RKO (cell line): ENCODE data around the gene NME5.

Experiments used
- DNase-seq: peaks from one replicate; pipeline ENCODE4 v3.0.0-alpha.2; 2016; ENCODE audit warnings: low spot score

Gene NME5

DNA sequence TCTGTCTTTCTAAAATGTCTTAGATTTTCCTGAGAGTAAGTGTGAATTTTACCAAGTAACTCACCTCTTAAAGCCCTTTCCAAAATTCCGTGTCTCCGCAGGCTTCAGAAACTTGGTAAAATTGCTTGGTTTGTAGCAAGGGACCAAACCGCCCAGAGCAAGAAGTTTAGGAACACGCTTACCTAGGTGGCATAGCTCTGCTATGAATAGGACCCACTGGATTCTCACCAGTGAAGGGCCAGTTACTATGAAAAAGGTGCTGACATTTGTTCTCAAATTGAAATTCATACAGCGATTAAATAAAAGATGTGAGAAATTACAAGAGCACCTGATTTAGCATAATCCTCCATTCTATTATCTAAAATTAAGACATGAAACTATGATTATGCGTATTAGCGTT, 6.7 kb downstream of the NME5 start:
- DNase-seq = no peak

GRCh38 chr5:138129347-138129746, 9.9 kb downstream of the NME5 start:
- no peak for DNase-seq

- no peak for DNase-seq
Measured at GRCh38 chr5:138128334-138128733, 10.9 kb downstream of the NME5 start.

GRCh38 chr5:138115254-138115653, 24.0 kb downstream of the NME5 start:
- no peak for DNase-seq

GRCh38 chr5:138111937-138112336, 27.3 kb downstream of the NME5 start:
- no peak for DNase-seq

GRCh38 chr5:138111181-138111580, 28.0 kb downstream of the NME5 start:
- no peak for DNase-seq

GRCh38 chr5:138110266-138110963, 28.8 kb downstream of the NME5 start:
- DNase-seq = no peak

DNA sequence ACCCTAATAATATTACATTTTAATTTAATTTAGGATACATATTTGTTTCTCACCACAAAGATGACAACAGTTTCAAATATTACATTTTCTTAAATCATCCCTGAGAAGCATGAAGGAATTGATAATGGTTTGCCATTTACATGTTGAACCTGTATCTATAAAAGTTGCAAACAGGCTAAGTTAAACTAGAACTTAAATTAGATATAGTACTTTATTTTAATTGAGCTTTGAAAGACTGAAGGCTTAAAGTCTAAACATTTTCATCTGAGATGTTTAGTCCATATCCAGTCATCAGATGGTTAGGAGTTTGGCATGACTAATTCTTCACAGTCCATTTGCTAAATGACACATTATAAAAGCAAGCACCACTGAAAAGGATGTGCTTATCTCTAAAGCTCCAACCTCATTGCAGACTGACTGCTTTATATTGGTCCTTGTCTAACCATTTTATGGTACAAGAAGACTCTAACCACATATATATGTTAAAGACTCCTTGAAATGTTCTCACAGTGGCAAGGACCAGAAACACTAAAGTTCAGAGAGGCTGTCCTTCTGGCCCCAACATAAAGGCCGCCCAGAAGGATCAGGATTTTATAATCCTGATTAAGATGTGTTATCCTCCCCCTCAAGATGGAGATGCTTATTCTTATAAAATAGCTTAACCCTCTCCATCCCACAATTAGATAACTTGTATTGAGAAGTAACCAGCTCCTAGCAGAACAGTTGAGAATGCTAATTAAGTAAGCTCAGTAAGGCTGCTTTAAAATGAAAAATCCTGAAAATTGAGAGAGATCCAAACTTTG, 29.6 kb downstream of the NME5 start:
- DNase-seq = peak; percentile 42

DNA sequence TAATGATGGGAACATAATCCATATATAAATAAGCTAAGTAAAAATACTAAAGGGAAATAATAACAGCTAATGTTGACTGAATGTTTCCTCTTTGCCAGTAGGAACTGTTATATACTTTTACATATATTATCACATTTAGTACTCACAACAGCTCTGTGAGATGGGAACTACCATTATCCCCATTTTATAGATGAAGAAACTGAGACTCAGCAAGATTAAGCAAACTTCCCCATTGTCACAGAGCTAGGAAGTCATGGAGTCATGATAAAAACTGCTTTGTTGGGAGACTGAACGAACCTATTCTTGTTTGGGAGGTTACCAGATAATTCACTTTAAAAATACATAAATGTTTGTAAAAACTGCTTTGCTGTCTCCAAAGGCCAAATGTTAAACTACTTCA, 32.0 kb downstream of the NME5 start:
- DNase-seq = no peak

GRCh38 chr5:138105709-138106108, 33.5 kb downstream of the NME5 start:
- no peak for DNase-seq

- DNase-seq = no peak
Measured at GRCh38 chr5:138103319-138103637, 36.0 kb downstream of the NME5 start.

- no peak for DNase-seq
Measured at GRCh38 chr5:138102454-138103318, 36.5 kb downstream of the NME5 start.

GRCh38 chr5:138096997-138097828, 42.0 kb downstream of the NME5 start:
- DNase-seq = no peak

DNA sequence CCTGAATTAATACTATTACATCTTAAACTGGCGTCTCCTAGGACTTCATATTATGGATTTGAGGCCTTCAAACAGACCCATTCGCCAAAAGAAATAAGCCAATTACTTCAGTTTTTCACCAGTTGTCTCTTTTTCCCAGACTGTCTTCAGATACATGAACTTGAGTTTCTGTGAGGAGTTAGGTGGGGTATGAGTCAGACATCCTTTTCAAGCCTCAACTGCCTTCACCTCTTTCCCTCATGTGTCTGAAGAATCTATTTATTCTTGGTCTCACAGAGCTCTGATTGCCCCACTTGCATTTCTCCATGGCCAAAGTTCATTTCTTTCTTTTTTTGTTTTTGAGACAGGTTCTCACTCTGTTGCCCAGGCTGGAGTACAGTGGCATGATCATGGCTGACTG, 42.9 kb downstream of the NME5 start:
- no peak for DNase-seq

DNA sequence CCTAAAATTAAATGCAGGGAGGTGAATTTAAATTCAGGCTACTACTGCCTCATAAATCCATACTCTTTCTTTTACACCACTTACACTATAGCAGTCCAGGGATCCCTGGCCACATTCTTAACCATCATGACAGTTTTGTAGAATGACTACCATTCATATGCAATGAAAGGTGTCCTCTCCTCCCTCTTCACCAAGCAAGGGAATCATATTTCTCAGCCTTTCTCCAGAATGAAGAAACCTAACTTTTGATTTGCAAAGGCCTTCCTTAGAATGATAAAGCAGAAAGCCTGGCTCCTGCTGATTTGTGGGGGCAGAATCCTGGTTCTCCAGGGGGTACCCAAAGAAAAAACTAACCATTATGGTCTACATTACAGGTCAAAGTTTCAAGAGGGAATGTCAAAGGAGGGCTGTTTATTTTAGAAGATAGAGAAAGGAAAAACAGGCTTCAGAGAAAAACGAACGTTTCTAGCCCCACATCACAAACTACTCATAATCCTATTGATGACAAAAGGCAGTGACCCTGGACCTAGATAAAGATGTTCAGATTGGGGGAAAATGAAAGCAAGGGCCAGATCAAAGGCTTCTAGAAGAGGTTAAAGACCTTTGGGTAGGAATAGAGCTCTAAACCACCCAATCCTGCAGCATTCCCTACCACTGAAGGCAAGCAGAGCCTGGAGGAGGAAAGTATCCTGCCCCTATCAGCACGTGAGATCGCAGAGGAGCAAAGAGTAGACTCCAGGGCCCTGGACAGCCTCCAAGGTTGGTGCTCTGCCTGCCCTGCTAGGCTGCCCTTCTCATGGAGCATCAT, 43.9 kb downstream of the NME5 start:
- DNase-seq = no peak

DNA sequence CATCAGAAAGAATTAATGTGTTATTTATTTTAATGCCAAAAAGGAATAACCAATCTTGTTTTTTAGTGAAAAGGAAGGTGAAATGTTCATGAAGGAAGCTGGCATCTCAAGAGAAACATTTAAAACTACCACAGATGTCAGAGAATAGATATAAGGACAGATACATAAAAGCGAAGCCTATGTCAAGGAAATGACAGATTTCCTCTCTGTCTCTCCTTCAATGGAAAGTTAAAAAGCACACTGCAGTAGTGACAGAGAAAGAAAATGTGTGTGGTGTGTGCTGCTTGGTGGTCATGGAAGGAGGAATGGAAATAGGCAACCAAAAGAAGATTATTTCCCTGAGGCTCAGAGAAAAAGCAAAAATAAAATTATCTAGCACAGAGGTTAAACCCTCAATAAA, 46.2 kb downstream of the NME5 start:
- DNase-seq = no peak

GRCh38 chr5:138092301-138092700, 46.9 kb downstream of the NME5 start:
- DNase-seq = no peak

- DNase-seq = no peak
Measured at GRCh38 chr5:138091685-138092084, 47.5 kb downstream of the NME5 start.

DNA sequence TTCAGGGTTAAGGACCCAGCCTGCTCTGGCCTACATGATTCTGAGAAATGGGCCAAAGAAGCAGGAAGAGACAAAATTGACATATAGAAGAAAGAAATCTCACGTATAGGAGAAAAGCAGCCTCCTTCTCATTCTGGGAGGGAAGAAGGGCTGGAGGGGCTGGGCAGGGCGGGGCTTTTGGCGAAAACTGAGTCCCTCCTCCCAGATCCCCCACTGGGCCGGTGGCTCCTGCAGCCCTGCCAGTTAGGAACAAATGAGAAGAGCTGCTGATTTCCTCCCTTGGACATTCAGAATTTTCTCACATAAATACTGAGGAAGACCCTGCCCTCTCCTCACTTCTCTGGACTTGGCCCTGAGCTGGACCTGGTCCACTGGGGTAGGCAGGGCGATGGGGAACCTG, 55.5 kb downstream of the NME5 start, which contains the start of gene WNT8A:
Gene WNT8A, plus strand, starts transcription at position 332 of the 400 bp plus-strand sequence. CDS start 95 bp downstream, outside the sequence.
- no peak for DNase-seq

GRCh38 chr5:138082033-138082432, 57.2 kb downstream of the NME5 start:
- DNase-seq = no peak
